ENCODE results near the gene GAMT. TPM values are rescaled to one million over a fixed set of nuclear protein-coding genes. Genes with fewer than 3 reads are reported as not detected.

The GAMT gene
- total RNA-seq, 1 experiment from 2014 or later, result 27.3 TPM

DNA sequence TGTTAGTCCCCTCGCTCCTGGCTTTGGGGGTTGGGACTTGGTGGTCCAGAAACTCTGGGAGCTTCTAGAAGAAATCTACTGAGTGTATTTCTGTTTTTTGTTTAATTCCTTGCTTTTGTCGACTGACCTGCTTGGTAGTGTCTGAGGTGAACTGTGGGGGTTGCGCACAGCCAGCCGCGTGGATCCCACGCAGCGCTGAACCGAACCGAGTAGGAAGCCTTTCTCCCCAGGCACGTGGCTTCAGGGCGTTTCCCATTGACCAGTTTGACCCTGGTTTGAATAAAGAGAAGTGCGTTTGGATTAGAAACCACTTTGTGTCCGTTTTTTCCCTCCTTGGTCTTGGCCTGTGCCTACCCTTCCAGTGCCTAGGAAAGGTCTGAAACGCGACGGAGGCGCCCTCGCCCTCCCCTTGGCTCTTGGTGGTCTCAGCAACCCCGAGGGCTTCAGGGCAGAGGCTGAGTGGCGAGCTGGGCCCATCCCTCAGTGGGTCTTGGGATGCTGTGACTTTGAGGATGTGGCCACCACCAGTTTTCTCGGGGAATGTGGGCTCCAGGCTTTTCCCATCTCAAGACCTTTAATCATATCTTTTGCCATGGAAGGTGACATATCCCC is 34.1 kb upstream of the GAMT start:
- H4K20me1 ChIP-seq (ENCODE audit: insufficient read depth), result peaks cover 16% of the 10 kb centered on the region
- H3K4me2 ChIP-seq, result no peak overlapping the region
- no peak overlapping the region for H3K27ac ChIP-seq
- peaks cover 37% of the 10 kb centered on the region; the same call in 1 of the 2 replicates for H3F3A ChIP-seq (ENCODE audit: insufficient read depth, low read depth)
- intact Hi-C loops (cut with micrococcal nuclease; ENCODE audit: unreplicated experiment), result no loop called here
- ChIA-PET CTCF (interaction anchor here (0.6 kb wide), 1 partner anchor 123 kb away, joined by 3 read pairs; no protein-coding TSS in a partner anchor), POLR2A (ENCODE audit: unreplicated experiment) (no interaction called here)
- no peak for TF ChIP-seq EZH2 (IDR thresholded peaks at IDR 0.05; ENCODE audit: low read depth)
- TF ChIP-seq, protein P1, sequence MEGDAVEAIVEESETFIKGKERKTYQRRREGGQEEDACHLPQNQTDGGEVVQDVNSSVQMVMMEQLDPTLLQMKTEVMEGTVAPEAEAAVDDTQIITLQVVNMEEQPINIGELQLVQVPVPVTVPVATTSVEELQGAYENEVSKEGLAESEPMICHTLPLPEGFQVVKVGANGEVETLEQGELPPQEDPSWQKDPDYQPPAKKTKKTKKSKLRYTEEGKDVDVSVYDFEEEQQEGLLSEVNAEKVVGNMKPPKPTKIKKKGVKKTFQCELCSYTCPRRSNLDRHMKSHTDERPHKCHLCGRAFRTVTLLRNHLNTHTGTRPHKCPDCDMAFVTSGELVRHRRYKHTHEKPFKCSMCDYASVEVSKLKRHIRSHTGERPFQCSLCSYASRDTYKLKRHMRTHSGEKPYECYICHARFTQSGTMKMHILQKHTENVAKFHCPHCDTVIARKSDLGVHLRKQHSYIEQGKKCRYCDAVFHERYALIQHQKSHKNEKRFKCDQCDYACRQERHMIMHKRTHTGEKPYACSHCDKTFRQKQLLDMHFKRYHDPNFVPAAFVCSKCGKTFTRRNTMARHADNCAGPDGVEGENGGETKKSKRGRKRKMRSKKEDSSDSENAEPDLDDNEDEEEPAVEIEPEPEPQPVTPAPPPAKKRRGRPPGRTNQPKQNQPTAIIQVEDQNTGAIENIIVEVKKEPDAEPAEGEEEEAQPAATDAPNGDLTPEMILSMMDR (conservative IDR thresholded peaks at IDR 0.05), result no peak
- peaks cover 3% of the 10 kb centered on the region; the same call in 1 of the 2 replicates for H3K36me3 ChIP-seq (ENCODE audit: low read depth)
- no peak overlapping the region for H2AFZ ChIP-seq
- no peaks in the 10 kb centered on the region for H3K9me3 ChIP-seq (ENCODE audit: insufficient read depth, low read depth)
- no peak for DNase-seq
- H3K4me3 ChIP-seq, result no peak overlapping the region
- BruUV-seq (replicated peaks), result no TSS peak
- no peaks in the 10 kb centered on the region for H3K27me3 ChIP-seq (ENCODE audit: insufficient read depth, low read depth)
- peaks cover 23% of the 10 kb centered on the region for H3K79me2 ChIP-seq (ENCODE audit: low read depth)
- peaks cover 4% of the 10 kb centered on the region for H3K4me1 ChIP-seq (replicated peaks; ENCODE audit: insufficient read depth)
- no peaks in the 10 kb centered on the region for H3K9me2 ChIP-seq (ENCODE audit: insufficient read depth)

- CTCF ChIA-PET, result interaction anchor here (0.6 kb wide), 1 partner anchor 123 kb away, joined by 3 read pairs; no protein-coding TSS in a partner anchor
These were observed 33.3 kb upstream of the GAMT start for GRCh38 chr19:1434577-1435060.

DNA sequence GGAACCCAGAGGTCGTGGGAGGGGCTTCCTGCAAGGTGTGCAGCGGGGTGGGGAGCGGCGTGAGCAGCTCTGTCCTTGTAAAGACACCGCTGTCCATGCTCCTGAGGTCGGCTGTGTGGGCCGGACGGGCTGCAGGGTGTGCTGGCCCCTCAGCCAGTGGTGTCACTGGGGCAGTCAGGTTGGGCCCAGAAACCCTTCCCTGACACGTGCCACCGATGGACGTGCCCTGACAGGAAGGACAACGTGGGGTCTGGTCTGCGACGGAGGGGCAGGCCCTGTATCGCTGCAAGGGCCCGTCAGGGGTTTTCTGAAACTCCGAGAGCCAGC is 32.7 kb upstream of the GAMT start:
- H3K9me2 ChIP-seq (ENCODE audit: insufficient read depth), result no peaks in the 10 kb centered on the region
- H3K27ac ChIP-seq, result no peak overlapping the region
- ChIA-PET CTCF (no interaction called here), POLR2A (ENCODE audit: unreplicated experiment) (no interaction called here)
- H3K9me3 ChIP-seq (ENCODE audit: insufficient read depth, low read depth), result no peaks in the 10 kb centered on the region
- H3K36me3 ChIP-seq (ENCODE audit: low read depth), result no peaks in the 10 kb centered on the region
- no TSS peak for BruUV-seq (replicated peaks)
- no peak overlapping the region for H3K4me3 ChIP-seq
- peaks cover 1% of the 10 kb centered on the region; the same call in 1 of the 2 replicates for H4K20me1 ChIP-seq (ENCODE audit: insufficient read depth)
- H3K4me1 ChIP-seq (replicated peaks; ENCODE audit: insufficient read depth), result no peaks in the 10 kb centered on the region
- no peak overlapping the region for H3K4me2 ChIP-seq
- intact Hi-C loops (cut with micrococcal nuclease; ENCODE audit: unreplicated experiment), result no loop called here
- DNase-seq, result no peak
- no peak overlapping the region for H2AFZ ChIP-seq
- TF ChIP-seq EZH2 (IDR thresholded peaks at IDR 0.05; ENCODE audit: low read depth), result no peak
- TF ChIP-seq, protein P1 (conservative IDR thresholded peaks at IDR 0.05), result no peak
- peaks cover 8% of the 10 kb centered on the region for H3K79me2 ChIP-seq (ENCODE audit: low read depth)
- H3K27me3 ChIP-seq (ENCODE audit: insufficient read depth, low read depth), result no peaks in the 10 kb centered on the region
- peaks cover 27% of the 10 kb centered on the region; the same call in 1 of the 2 replicates for H3F3A ChIP-seq (ENCODE audit: insufficient read depth, low read depth)

More at GRCh38 chr19:1434577-1435060, 33.3 kb upstream of the GAMT start:
- peaks cover 7% of the 10 kb centered on the region for H4K20me1 ChIP-seq (ENCODE audit: insufficient read depth)
- H3K36me3 ChIP-seq (ENCODE audit: low read depth), result no peaks in the 10 kb centered on the region
- intact Hi-C loops (cut with micrococcal nuclease; ENCODE audit: unreplicated experiment), result no loop called here
- no peak overlapping the region for H3K27ac ChIP-seq
- no peak overlapping the region for H3K4me2 ChIP-seq
- no peak for DNase-seq
- H2AFZ ChIP-seq, result no peak overlapping the region
- no peaks in the 10 kb centered on the region for H3K4me1 ChIP-seq (replicated peaks; ENCODE audit: insufficient read depth)
- H3K4me3 ChIP-seq, result no peak overlapping the region
- peaks cover 14% of the 10 kb centered on the region for H3K79me2 ChIP-seq (ENCODE audit: low read depth)
- POLR2A ChIA-PET (ENCODE audit: unreplicated experiment), result no interaction called here
- no peaks in the 10 kb centered on the region for H3K9me3 ChIP-seq (ENCODE audit: insufficient read depth, low read depth)
- BruUV-seq (replicated peaks), result no TSS peak
- H3F3A ChIP-seq (ENCODE audit: insufficient read depth, low read depth), result peaks cover 33% of the 10 kb centered on the region; the same call in 1 of the 2 replicates
- no peak for TF ChIP-seq EZH2 (IDR thresholded peaks at IDR 0.05; ENCODE audit: low read depth)
- TF ChIP-seq, protein P1 (conservative IDR thresholded peaks at IDR 0.05), result no peak
- H3K27me3 ChIP-seq (ENCODE audit: insufficient read depth, low read depth), result no peaks in the 10 kb centered on the region
- no peaks in the 10 kb centered on the region for H3K9me2 ChIP-seq (ENCODE audit: insufficient read depth)

All from PC-9 (cell line).